Ishikawa (cell line): ENCODE measurements around the gene PSRC1.

ENCODE experiments used
- CEBPB ChIP-seq: IDR thresholded peaks from 2 replicates; pipeline ENCODE4 v1.6.1; 2012
- CREB1 ChIP-seq: IDR thresholded peaks from 2 replicates; pipeline ENCODE4 v1.6.1; 2012; ENCODE audit warnings: low read depth
- EGR1 ChIP-seq: IDR thresholded peaks from 2 replicates; pipeline ENCODE4 v1.6.1; 2012
- EP300 ChIP-seq: IDR thresholded peaks from 2 replicates; pipeline ENCODE4 v1.6.1; 2012; ENCODE audit warnings: borderline replicate concordance
- FOXM1 ChIP-seq: IDR thresholded peaks from 2 replicates; pipeline ENCODE4 v1.6.1; 2012; ENCODE audit warnings: low read depth, borderline replicate concordance
- NFIC ChIP-seq: IDR thresholded peaks from 2 replicates; pipeline ENCODE4 v1.6.1; 2012
- RAD21 ChIP-seq: IDR thresholded peaks from 2 replicates; pipeline ENCODE4 v1.6.1; 2012; ENCODE audit warnings: low read depth
- TAF1 ChIP-seq: IDR thresholded peaks from 2 replicates; pipeline ENCODE4 v1.6.1; 2012; ENCODE audit warnings: low read depth, mild to moderate bottlenecking
- TCF12 ChIP-seq: IDR thresholded peaks from 2 replicates; pipeline ENCODE4 v1.6.1; 2012; ENCODE audit warnings: low read depth
- TEAD4 ChIP-seq: IDR thresholded peaks from 2 replicates; pipeline ENCODE4 v1.6.1; 2012
- YY1 ChIP-seq: IDR thresholded peaks from 2 replicates; pipeline ENCODE4 v1.6.1; 2012; ENCODE audit warnings: low read depth
- ZBTB7A ChIP-seq: IDR thresholded peaks from 2 replicates; pipeline ENCODE4 v1.6.1; 2012; ENCODE audit warnings: low read depth
- TF ChIP-seq, protein P1 (sequence below): IDR thresholded peaks from 2 replicates; pipeline ENCODE4 v1.6.1; 2012; ENCODE audit warnings: low read depth, mild to moderate bottlenecking
- TF ChIP-seq, protein P2 (sequence below): IDR thresholded peaks from 2 replicates; pipeline ENCODE4 v1.6.1; 2012
- TF ChIP-seq, protein P3 (sequence below): IDR thresholded peaks from 2 replicates; pipeline ENCODE4 v1.6.1; 2012

PSRC1 gene

DNA sequence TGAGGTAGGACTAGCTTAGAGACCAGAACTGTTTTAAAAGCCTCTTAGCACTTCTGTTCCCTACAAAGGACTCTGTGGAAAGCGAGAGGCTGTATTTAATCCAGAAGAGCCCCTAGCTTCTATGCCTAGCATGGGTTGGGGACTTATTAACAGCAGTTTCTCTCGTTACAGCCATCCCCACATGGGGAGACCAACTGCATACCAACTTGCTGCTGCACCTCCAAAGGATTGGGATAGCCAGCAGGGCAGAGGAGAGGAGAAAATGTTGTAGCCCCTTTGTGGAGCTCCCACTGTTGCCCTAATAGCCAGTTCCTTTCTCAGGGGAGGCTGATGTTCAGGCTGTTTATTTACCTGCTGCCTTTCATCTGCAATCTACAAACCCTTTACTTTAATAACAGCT, 44.6 kb downstream of the PSRC1 start:
- TF ChIP-seq, protein P1, sequence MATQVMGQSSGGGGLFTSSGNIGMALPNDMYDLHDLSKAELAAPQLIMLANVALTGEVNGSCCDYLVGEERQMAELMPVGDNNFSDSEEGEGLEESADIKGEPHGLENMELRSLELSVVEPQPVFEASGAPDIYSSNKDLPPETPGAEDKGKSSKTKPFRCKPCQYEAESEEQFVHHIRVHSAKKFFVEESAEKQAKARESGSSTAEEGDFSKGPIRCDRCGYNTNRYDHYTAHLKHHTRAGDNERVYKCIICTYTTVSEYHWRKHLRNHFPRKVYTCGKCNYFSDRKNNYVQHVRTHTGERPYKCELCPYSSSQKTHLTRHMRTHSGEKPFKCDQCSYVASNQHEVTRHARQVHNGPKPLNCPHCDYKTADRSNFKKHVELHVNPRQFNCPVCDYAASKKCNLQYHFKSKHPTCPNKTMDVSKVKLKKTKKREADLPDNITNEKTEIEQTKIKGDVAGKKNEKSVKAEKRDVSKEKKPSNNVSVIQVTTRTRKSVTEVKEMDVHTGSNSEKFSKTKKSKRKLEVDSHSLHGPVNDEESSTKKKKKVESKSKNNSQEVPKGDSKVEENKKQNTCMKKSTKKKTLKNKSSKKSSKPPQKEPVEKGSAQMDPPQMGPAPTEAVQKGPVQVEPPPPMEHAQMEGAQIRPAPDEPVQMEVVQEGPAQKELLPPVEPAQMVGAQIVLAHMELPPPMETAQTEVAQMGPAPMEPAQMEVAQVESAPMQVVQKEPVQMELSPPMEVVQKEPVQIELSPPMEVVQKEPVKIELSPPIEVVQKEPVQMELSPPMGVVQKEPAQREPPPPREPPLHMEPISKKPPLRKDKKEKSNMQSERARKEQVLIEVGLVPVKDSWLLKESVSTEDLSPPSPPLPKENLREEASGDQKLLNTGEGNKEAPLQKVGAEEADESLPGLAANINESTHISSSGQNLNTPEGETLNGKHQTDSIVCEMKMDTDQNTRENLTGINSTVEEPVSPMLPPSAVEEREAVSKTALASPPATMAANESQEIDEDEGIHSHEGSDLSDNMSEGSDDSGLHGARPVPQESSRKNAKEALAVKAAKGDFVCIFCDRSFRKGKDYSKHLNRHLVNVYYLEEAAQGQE = no peak
- TF ChIP-seq, protein P2, sequence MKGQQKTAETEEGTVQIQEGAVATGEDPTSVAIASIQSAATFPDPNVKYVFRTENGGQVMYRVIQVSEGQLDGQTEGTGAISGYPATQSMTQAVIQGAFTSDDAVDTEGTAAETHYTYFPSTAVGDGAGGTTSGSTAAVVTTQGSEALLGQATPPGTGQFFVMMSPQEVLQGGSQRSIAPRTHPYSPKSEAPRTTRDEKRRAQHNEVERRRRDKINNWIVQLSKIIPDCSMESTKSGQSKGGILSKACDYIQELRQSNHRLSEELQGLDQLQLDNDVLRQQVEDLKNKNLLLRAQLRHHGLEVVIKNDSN = no peak
- TF ChIP-seq, protein P3, sequence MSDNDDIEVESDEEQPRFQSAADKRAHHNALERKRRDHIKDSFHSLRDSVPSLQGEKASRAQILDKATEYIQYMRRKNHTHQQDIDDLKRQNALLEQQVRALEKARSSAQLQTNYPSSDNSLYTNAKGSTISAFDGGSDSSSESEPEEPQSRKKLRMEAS = no peak
- no peak for TF ChIP-seq CEBPB
- no peak for TF ChIP-seq EGR1
- no peak for TF ChIP-seq FOXM1
- TF ChIP-seq NFIC = no peak
- no peak for TF ChIP-seq ZBTB7A
- no peak for TF ChIP-seq EP300
- TF ChIP-seq TAF1 = no peak
- no peak for TF ChIP-seq YY1
- TF ChIP-seq TEAD4 = no peak
- no peak for TF ChIP-seq RAD21
- TF ChIP-seq TCF12 = no peak
- TF ChIP-seq CREB1 = no peak

DNA sequence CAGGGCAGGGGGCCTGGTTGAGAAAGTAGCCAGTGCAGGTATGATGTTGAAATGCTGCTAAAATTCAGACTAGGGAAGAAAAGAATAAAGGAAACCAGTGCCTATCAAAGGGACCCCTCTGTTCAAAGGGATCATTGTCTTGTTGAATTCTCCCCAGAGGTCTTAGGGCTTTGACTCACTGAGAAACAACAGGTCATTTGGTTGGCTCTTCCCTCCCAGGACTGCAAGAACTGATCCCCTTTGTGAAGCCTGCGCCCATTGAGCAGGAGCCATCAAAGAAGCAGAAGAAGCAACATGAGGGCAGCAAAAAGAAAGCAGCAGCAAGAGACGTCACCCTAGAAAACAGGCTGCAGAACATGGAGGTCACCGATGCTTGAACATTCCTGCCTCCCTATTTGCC, 45.4 kb downstream of the PSRC1 start:
- TF ChIP-seq CREB1 = no peak
- TF ChIP-seq RAD21 = no peak
- no peak for TF ChIP-seq CEBPB
- no peak for TF ChIP-seq NFIC
- TF ChIP-seq, protein P2 = no peak
- TF ChIP-seq, protein P1 = no peak
- no peak for TF ChIP-seq TEAD4
- TF ChIP-seq EGR1 = no peak
- TF ChIP-seq FOXM1 = no peak
- TF ChIP-seq EP300 = no peak
- TF ChIP-seq, protein P3 = no peak
- TF ChIP-seq ZBTB7A = no peak
- TF ChIP-seq YY1 = no peak
- no peak for TF ChIP-seq TCF12
- TF ChIP-seq TAF1 = no peak

DNA sequence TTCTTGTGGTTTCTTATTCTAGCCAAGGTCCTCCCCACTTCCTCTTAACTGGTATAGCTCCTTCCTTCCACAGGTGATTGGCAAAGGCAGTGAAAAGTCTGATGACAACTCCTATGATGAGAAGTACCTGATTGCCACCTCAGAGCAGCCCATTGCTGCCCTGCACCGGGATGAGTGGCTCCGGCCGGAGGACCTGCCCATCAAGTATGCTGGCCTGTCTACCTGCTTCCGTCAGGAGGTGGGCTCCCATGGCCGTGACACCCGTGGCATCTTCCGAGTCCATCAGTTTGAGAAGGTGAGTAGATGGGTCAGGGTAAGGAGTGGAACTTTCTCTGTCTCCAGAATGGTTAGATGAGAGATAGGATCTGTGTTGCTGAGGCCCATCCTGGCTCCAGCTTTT, 47.8 kb downstream of the PSRC1 start:
- TF ChIP-seq, protein P1 = no peak
- TF ChIP-seq, protein P2 = no peak
- no peak for TF ChIP-seq YY1

DNA sequence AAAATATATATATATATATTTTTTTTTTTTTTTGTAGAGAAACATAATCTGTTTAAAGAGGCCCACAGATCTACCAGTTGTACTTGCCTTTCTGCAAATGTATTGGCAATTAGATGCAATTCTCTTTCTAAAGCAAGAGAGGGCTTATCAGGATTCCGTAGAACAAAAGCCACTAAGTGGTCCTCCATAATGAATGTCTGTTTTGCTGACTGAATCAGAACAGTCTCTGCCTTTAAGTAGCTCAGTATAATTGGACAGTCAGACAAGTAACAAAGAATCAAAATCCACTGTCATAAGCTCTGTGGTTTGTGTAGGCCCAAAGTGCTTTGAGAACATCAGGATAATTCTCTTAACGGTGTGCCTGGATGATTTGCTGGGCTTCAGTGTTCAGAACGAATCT, 51.9 kb downstream of the PSRC1 start:
- TF ChIP-seq, protein P1 = no peak
- TF ChIP-seq YY1 = no peak
- TF ChIP-seq RAD21 = no peak
- TF ChIP-seq EGR1 = no peak
- no peak for TF ChIP-seq ZBTB7A
- no peak for TF ChIP-seq CREB1
- TF ChIP-seq TCF12 = no peak
- TF ChIP-seq CEBPB = no peak
